Measurements from ENCODE around the gene NMUR2.

DNA sequence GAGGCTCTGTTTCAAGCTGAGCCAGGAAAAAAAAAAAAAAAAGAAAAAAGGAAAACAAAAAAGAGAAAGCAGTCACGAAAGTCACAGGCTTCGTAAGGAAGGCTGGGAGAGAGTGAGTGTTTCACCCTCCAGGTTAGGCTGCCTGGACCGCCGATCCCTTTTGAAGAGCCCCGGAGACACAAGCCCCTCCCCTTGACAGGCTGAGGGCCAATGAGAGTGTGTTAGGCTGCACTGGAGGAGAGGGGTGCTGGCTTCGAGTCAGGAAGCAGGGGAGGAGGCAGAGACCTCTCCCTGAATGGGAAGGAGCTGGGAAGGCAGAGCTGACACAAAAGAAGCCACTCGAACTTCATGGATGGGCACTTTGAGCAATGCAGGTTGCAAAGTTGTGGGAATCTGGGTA is at the start of gene NMUR2:
- TF ChIP-seq POLR2A (IDR thresholded peaks at IDR 0.05): no peak
- TF ChIP-seq, protein P1, sequence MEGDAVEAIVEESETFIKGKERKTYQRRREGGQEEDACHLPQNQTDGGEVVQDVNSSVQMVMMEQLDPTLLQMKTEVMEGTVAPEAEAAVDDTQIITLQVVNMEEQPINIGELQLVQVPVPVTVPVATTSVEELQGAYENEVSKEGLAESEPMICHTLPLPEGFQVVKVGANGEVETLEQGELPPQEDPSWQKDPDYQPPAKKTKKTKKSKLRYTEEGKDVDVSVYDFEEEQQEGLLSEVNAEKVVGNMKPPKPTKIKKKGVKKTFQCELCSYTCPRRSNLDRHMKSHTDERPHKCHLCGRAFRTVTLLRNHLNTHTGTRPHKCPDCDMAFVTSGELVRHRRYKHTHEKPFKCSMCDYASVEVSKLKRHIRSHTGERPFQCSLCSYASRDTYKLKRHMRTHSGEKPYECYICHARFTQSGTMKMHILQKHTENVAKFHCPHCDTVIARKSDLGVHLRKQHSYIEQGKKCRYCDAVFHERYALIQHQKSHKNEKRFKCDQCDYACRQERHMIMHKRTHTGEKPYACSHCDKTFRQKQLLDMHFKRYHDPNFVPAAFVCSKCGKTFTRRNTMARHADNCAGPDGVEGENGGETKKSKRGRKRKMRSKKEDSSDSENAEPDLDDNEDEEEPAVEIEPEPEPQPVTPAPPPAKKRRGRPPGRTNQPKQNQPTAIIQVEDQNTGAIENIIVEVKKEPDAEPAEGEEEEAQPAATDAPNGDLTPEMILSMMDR (IDR thresholded peaks at IDR 0.05): no peak

Measured in adrenal gland (tissue), 5 donors.